ENCODE results near the gene C2orf49.

C2orf49 gene

GRCh38 chr2:105337122-105338019 lies at the start of gene C2orf49:
Gene C2orf49, plus strand, starts transcription at chr2:105337540. Its CDS starts 48 bp downstream, at chr2:105337588.
- peak; percentile 90 for DNase-seq

- peak; percentile 15 for DNase-seq
Observed at GRCh38 chr2:105287692-105288091, 49.6 kb upstream of the C2orf49 start.

GRCh38 chr2:105288133-105288532 lies 49.2 kb upstream of the C2orf49 start:
- DNase-seq, result no peak

- DNase-seq, result no peak
Observed at GRCh38 chr2:105290981-105291660, 46.2 kb upstream of the C2orf49 start.

- no peak for DNase-seq
Observed at GRCh38 chr2:105291981-105292380, 45.4 kb upstream of the C2orf49 start.

- no peak for DNase-seq
Observed at GRCh38 chr2:105294046-105294445, 43.3 kb upstream of the C2orf49 start.

GRCh38 chr2:105294844-105295481 lies 42.4 kb upstream of the C2orf49 start:
- no peak for DNase-seq

GRCh38 chr2:105296017-105296611 lies 41.2 kb upstream of the C2orf49 start:
- DNase-seq, result no peak

- no peak for DNase-seq
Observed at GRCh38 chr2:105297216-105297615, 40.1 kb upstream of the C2orf49 start.

GRCh38 chr2:105298017-105298416 lies 39.3 kb upstream of the C2orf49 start:
- DNase-seq, result no peak

- no peak for DNase-seq
Observed at GRCh38 chr2:105299290-105299689, 38.0 kb upstream of the C2orf49 start.

- no peak for DNase-seq
Observed at GRCh38 chr2:105301646-105302045, 35.7 kb upstream of the C2orf49 start.

- DNase-seq, result no peak
Observed at GRCh38 chr2:105307146-105307545, 30.2 kb upstream of the C2orf49 start.

- DNase-seq, result no peak
Observed at GRCh38 chr2:105307550-105307949, 29.8 kb upstream of the C2orf49 start.

GRCh38 chr2:105307962-105308361 lies 29.4 kb upstream of the C2orf49 start:
- DNase-seq, result no peak

- no peak for DNase-seq
Observed at GRCh38 chr2:105308382-105309146, 28.8 kb upstream of the C2orf49 start.

- DNase-seq, result no peak
Observed at GRCh38 chr2:105309147-105309545, 28.2 kb upstream of the C2orf49 start.

- DNase-seq, result no peak
Observed at GRCh38 chr2:105313877-105314276, 23.5 kb upstream of the C2orf49 start.

GRCh38 chr2:105315314-105315713 lies 22.0 kb upstream of the C2orf49 start:
- DNase-seq, result no peak

GRCh38 chr2:105317937-105318336 lies 19.4 kb upstream of the C2orf49 start:
- DNase-seq, result no peak

GRCh38 chr2:105320651-105321215 lies 16.6 kb upstream of the C2orf49 start:
- no peak for DNase-seq

All from stimulated activated CD4-positive, alpha-beta T cell treated with anti-CD3 and anti-CD28 coated beads, Interleukin-4, amount 100 ng/mL, for 1 hour (primary cell).